Keratinocyte (primary cell): Measurements from ENCODE around the gene MAPK14. TPM values are rescaled to one million over a fixed set of nuclear protein-coding genes. Genes with fewer than 3 reads are reported as not detected.

ENCODE experiments used
- DNase-seq: peaks from one replicate; pipeline ENCODE4 v3.0.0-alpha.2; 2011; ENCODE audit warnings: low read depth, missing footprints, low spot score
- FAIRE-seq: peaks from 2 replicates; lab custom pipeline; 2011; peaks lifted over from hg19 to GRCh38; lab: Jason Lieb, UNC
- H2AFZ ChIP-seq: 2 replicates; pipeline ENCODE4 v1.6.0; 2012; ENCODE audit warnings: low read length, control low read depth, inconsistent platforms; ENCODE audit not compliant: control insufficient read depth
- H3K27ac ChIP-seq: 2 replicates; pipeline ENCODE4 v1.5.1; 2011; ENCODE audit warnings: low read length; ENCODE audit not compliant: control insufficient read depth, insufficient read depth
- H3K27me3 ChIP-seq: 3 replicates; pipeline ENCODE4 v1.6.0; 2011; ENCODE audit warnings: low read length; ENCODE audit not compliant: control insufficient read depth, insufficient read depth; ENCODE audit errors: extremely low read depth
- H3K36me3 ChIP-seq, 2 experiments: 2 replicates in 1 of 2; 3 replicates in 1 of 2; pipeline ENCODE4 v1.5.1; 2011; ENCODE audit warnings: low read length in 2 of 2, mild to moderate bottlenecking in 1 of 2; ENCODE audit not compliant: control insufficient read depth in 2 of 2, insufficient read depth in 2 of 2; ENCODE audit errors: extremely low read depth in 1 of 2
- H3K4me1 ChIP-seq: 3 replicates; pipeline ENCODE4 v1.5.1; 2011; ENCODE audit warnings: low read length; ENCODE audit not compliant: control insufficient read depth, insufficient read depth; ENCODE audit errors: extremely low read depth
- H3K4me2 ChIP-seq: 3 replicates; pipeline ENCODE4 v1.6.0; 2011; ENCODE audit warnings: low read depth, low read length; ENCODE audit not compliant: control insufficient read depth, insufficient read depth; ENCODE audit errors: extremely low read depth
- H3K4me3 ChIP-seq, 3 experiments: fragments of 200-600 bp in 1 of 3; sonication (generic) in 1 of 3; 2 replicates in 2 of 3; 3 replicates in 1 of 3; pipeline ENCODE4 v1.5.1; 2011 to 2016; ENCODE audit warnings: low read length in 3 of 3, mild to moderate bottlenecking in 3 of 3, control low read depth in 2 of 3, inconsistent platforms in 1 of 3, low read depth in 1 of 3, mixed read lengths in 1 of 3, mixed run types in 1 of 3, moderate library complexity in 1 of 3; ENCODE audit not compliant: control insufficient read depth in 2 of 3, insufficient read depth in 2 of 3; ENCODE audit errors: extremely low read depth in 1 of 3
- H3K79me2 ChIP-seq: 2 replicates; pipeline ENCODE4 v1.6.0; 2012; ENCODE audit warnings: low read length; ENCODE audit not compliant: control insufficient read depth, insufficient read depth
- H3K9ac ChIP-seq: 3 replicates; pipeline ENCODE4 v1.6.0; 2011; ENCODE audit warnings: low read length; ENCODE audit not compliant: control insufficient read depth, insufficient read depth; ENCODE audit errors: extremely low read depth
- H3K9me1 ChIP-seq: 3 replicates; pipeline ENCODE4 v1.6.0; 2011; ENCODE audit warnings: low read length; ENCODE audit not compliant: control insufficient read depth, insufficient read depth; ENCODE audit errors: extremely low read depth
- H3K9me3 ChIP-seq: 2 replicates; pipeline ENCODE4 v1.5.1; 2012; ENCODE audit warnings: low read depth, low read length; ENCODE audit not compliant: control insufficient read depth
- H4K20me1 ChIP-seq: 3 replicates; pipeline ENCODE4 v1.6.0; 2011; ENCODE audit warnings: low read length; ENCODE audit not compliant: control insufficient read depth, insufficient read depth; ENCODE audit errors: extremely low read depth
- EZH2 ChIP-seq: IDR thresholded peaks from one replicate; pipeline ENCODE4 v1.6.1; 2012; ENCODE audit warnings: inconsistent platforms, mild to moderate bottlenecking, low read length, moderate library complexity
- dilution Hi-C: fragments of 300-500 bp; cut with MboI; formaldehyde crosslinking; loops from one replicate; pipeline ENCODE4 v1.7.0; 2020; ENCODE audit warnings: low sequenced_read_pairs; ENCODE audit not compliant: extremely low pct_ligation_motif_present
- polyA plus RNA-seq, 5 experiments: library from polyadenylated mRNA; depleted of rRNA in 3 of 5; stranded (reverse) in 3 of 5; stranded (forward) in 1 of 5; unstranded in 1 of 5; fragments of >200 nt; gene quantifications; 1 replicate in 1 of 5; 2 replicates in 3 of 5; 3 replicates in 1 of 5; pipeline versions ENCODE4 v1.2.1 to v1.2.3, GENCODE V29; 2011 to 2012; ENCODE audit warnings: missing spikeins in 2 of 5, low read depth in 1 of 5, low replicate concordance in 1 of 5
- TF ChIP-seq, protein P1 (sequence below), 3 experiments: IDR thresholded peaks in 1 of 3; conservative IDR thresholded peaks in 1 of 3; optimal IDR thresholded peaks in 1 of 3; 2 replicates in 2 of 3; 3 replicates in 1 of 3; pipeline versions ENCODE3 to v1.5.1; 2011; ENCODE audit warnings: low read length in 3 of 3, mild to moderate bottlenecking in 3 of 3, moderate library complexity in 2 of 3, control low read depth in 1 of 3, inconsistent platforms in 1 of 3; ENCODE audit not compliant: insufficient read depth in 2 of 3; ENCODE audit errors: extremely low read depth in 1 of 3

The MAPK14 gene
- polyA plus RNA-seq, 1 donor (not counting 4 experiments of a cell fraction or from before 2014, with no cell fraction given): 52.4 TPM

DNA sequence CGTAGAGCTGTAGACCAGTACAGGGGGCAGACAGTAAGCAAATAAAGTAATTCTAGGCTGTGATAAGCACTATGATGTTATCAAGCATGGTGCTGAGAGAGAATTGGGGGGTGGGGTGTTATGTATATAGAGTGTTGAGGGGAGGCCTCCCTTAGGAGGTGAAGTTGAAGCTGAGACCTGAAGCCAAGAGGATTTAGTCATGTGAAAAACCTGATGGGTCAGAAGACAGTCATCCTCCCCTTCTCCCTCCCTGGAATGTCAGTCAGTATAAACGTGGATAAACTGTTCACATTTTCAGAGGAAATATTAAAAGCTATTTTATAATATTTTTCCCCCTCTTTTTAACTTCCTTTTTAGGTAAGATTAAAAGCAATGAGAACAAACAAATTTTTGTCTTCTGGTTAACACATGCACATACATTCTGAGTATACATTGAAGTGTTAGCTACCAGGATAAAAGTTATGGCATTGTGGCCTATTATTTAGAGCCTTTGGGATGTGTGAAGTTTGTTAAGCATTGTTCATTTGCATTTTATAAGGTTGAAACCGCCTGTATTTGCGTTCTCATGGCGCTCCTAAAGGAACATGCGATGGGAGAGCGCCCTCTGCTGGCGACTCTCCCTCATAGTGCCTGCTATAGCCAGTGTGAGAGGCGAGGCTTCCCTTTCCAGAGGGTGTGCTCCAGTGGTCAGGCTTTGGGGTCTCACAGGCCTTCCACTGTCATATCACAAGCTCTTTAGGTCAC, 67.3 kb downstream of the MAPK14 start:
- FAIRE-seq (peak; percentile 20), DNase-seq (peak; percentile 13)
- no peaks in the 10 kb centered on the region for H4K20me1 ChIP-seq
- H2AFZ ChIP-seq: no peak overlapping the region
- H3K27me3 ChIP-seq: no peaks in the 10 kb centered on the region
- peaks cover 5% of the 10 kb centered on the region for H3K4me1 ChIP-seq
- H3K79me2 ChIP-seq: no peaks in the 10 kb centered on the region
- H3K9ac ChIP-seq: no peak overlapping the region
- TF ChIP-seq, protein P1, sequence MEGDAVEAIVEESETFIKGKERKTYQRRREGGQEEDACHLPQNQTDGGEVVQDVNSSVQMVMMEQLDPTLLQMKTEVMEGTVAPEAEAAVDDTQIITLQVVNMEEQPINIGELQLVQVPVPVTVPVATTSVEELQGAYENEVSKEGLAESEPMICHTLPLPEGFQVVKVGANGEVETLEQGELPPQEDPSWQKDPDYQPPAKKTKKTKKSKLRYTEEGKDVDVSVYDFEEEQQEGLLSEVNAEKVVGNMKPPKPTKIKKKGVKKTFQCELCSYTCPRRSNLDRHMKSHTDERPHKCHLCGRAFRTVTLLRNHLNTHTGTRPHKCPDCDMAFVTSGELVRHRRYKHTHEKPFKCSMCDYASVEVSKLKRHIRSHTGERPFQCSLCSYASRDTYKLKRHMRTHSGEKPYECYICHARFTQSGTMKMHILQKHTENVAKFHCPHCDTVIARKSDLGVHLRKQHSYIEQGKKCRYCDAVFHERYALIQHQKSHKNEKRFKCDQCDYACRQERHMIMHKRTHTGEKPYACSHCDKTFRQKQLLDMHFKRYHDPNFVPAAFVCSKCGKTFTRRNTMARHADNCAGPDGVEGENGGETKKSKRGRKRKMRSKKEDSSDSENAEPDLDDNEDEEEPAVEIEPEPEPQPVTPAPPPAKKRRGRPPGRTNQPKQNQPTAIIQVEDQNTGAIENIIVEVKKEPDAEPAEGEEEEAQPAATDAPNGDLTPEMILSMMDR (optimal IDR thresholded peaks at IDR 0.05 in 1 of 3, IDR thresholded peaks at IDR 0.05 in 1 of 3, conservative IDR thresholded peaks at IDR 0.05 in 1 of 3; ENCODE audit: extremely low read depth in 1 of 3, insufficient read depth in 2 of 3, low read length in 3 of 3): peak; percentile 89 to 94 (median 93)
- no peak for TF ChIP-seq EZH2
- peaks cover 13 to 17% of the 10 kb centered on the region in 2 experiments for H3K36me3 ChIP-seq
- H3K4me2 ChIP-seq: no peak overlapping the region
- no peak overlapping the region for H3K4me3 ChIP-seq
- peak overlapping the region; percentile 19 for H3K27ac ChIP-seq
- dilution Hi-C loops: no loop called here
- H3K9me3 ChIP-seq: no peaks in the 10 kb centered on the region
- H3K9me1 ChIP-seq: no peaks in the 10 kb centered on the region

DNA sequence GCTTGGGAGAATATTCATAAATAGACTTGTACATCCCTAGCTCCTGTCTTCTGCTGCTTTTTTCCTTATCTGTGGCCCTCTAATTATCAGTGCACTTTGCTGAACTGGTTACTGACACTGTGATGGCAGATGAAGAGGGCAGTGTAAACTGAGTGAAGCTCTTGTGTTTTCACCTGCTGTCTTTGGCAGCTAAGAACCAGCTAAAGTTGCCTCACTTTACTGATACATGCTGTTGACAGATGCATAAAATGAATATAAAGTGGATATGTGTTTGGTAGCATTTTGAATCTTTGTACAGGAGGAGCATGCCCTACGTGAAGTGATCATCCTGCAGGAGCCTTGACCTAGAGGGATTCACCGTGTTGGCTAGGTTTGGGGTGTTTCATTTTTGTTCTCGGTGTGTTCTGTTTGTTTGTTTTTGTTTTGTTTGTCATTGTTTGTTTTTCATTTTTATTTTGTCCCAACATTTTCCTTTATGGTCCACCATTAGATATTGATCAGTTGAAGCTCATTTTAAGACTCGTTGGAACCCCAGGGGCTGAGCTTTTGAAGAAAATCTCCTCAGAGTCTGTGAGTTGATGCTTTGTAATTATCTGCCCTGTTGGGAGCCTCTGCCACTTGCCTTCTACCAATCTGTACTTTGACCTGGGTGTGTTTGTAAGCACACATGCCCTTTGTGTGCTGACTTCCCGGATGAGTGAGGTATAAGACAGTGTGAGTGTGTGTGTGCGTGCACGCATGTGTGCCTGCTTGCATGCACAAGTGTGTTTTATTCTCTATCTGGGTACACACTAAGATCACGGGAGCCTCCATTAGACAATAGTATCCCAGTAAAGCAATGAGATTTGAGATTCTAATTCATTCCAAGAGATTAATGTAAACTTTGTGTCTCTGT, 68.1 kb downstream of the MAPK14 start:
- peaks cover 13 to 17% of the 10 kb centered on the region in 2 experiments for H3K36me3 ChIP-seq
- FAIRE-seq: no peak
- dilution Hi-C loops: no loop called here

More for the DNA sequence above, 68.1 kb downstream of the MAPK14 start:
- H3K79me2 ChIP-seq: no peaks in the 10 kb centered on the region
- DNase-seq: no peak
- H3K9ac ChIP-seq: no peak overlapping the region
- H3K9me3 ChIP-seq: no peaks in the 10 kb centered on the region
- peaks cover 5% of the 10 kb centered on the region for H3K4me1 ChIP-seq
- no peak overlapping the region for H3K4me3 ChIP-seq
- no peaks in the 10 kb centered on the region for H4K20me1 ChIP-seq
- H3K4me2 ChIP-seq: no peak overlapping the region
- TF ChIP-seq, protein P1 (optimal IDR thresholded peaks at IDR 0.05 in 1 of 3, IDR thresholded peaks at IDR 0.05 in 1 of 3, conservative IDR thresholded peaks at IDR 0.05 in 1 of 3; ENCODE audit: extremely low read depth in 1 of 3, insufficient read depth in 2 of 3, low read length in 3 of 3): no peak
- TF ChIP-seq EZH2: no peak
- no peak overlapping the region for H2AFZ ChIP-seq
- H3K9me1 ChIP-seq: no peaks in the 10 kb centered on the region
- no peaks in the 10 kb centered on the region for H3K27me3 ChIP-seq
- no peak overlapping the region for H3K27ac ChIP-seq
